Measurements from ENCODE around the gene COL21A1.
"Not testable (repeated sequence)": the region's sequence is repeated elsewhere in the genome, so short reads cannot be mapped to it uniquely, and the experiment has no call there.

The COL21A1 gene

DNA sequence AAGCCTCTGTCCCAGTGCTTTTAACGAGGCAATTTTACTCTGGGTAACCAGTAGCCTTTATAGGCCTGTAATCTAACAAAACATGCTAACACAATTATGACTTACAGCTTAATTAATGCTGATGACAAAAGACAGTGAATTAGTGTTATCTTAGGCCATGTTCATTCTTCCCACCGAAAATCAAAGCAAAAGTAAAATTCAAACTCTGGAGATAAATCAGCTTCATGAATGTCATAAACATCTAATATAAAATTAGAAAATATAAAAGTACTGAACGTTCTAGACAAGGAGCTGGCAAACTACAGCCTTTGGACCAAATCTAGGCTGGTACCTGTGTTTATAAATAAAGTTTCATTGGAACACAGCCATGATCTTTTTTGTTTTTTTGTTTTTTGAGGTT lies 18.6 kb upstream of the COL21A1 start:
- no peak overlapping the region for H2AFZ ChIP-seq (ENCODE audit: low read depth, low read length)
- H4K20me1 ChIP-seq (ENCODE audit: insufficient read depth, low read length), result no peaks in the 10 kb centered on the region
- H3K79me2 ChIP-seq (ENCODE audit: low read length), result no peaks in the 10 kb centered on the region
- H3K4me3 ChIP-seq (ENCODE audit: low read length), result no peak overlapping the region
- H3K27ac ChIP-seq (ENCODE audit: low read length), result no peak overlapping the region
- H3K27me3 ChIP-seq (ENCODE audit: low read depth, low read length), result no peaks in the 10 kb centered on the region
- no peak overlapping the region for H3K4me2 ChIP-seq (ENCODE audit: low read length)
- H3K9me3 ChIP-seq (ENCODE audit: insufficient read depth, low read length), result no peaks in the 10 kb centered on the region
- H3K9ac ChIP-seq (ENCODE audit: low read length), result no peak overlapping the region
- TF ChIP-seq CTCF (IDR thresholded peaks at IDR 0.05; ENCODE audit: low read depth, low read length) (no peak), EZH2phosphoT487 (IDR thresholded peaks at IDR 0.05; ENCODE audit: low read depth) (no peak)
- H3K36me3 ChIP-seq (replicated peaks; ENCODE audit: low read depth, low read length), result no peaks in the 10 kb centered on the region
- no peaks in the 10 kb centered on the region for H3K4me1 ChIP-seq (ENCODE audit: low read length)

DNA sequence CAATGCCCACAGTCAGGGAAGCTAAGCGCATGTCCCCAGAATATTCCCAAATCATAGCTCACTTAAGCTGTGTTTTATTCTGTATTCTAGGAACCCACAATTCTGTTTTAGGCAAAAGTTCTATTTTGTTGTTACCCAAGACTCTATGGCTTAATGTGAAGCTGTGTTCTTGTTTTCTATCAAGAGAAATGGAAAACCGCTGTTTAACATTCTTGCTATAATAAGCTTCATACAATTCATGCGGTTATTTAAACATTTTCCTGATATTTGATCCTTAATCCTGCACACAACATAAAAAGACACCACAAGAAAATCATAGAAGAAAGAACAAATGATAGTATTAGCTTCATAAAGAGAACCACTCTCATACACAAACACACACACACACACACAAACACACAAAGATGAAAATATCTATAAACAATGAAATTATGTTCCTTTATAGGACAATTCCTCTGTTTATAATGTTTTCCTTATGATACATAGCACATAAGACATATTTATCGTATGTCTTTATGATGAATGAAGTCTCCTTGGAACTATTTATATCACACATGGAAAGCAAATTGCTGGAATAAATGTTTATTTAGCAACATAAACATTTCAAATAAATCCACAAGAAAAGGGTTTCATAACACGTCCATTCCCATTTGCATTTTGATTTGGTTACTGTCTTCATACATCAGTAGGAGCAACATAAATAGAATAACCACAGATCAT lies 16.4 kb upstream of the COL21A1 start:
- H3K27me3 ChIP-seq (ENCODE audit: low read depth, low read length), result no peaks in the 10 kb centered on the region
- H3K79me2 ChIP-seq (ENCODE audit: low read length), result no peaks in the 10 kb centered on the region
- no peaks in the 10 kb centered on the region for H3K9me3 ChIP-seq (ENCODE audit: insufficient read depth, low read length)
- no peak for TF ChIP-seq EZH2phosphoT487 (IDR thresholded peaks at IDR 0.05; ENCODE audit: low read depth)
- no peak for TF ChIP-seq CTCF (IDR thresholded peaks at IDR 0.05; ENCODE audit: low read depth, low read length)
- H3K36me3 ChIP-seq (replicated peaks; ENCODE audit: low read depth, low read length), result no peaks in the 10 kb centered on the region
- no peak overlapping the region for H2AFZ ChIP-seq (ENCODE audit: low read depth, low read length)
- no peak overlapping the region for H3K27ac ChIP-seq (ENCODE audit: low read length)
- H3K9ac ChIP-seq (ENCODE audit: low read length), result no peak overlapping the region
- no peaks in the 10 kb centered on the region for H4K20me1 ChIP-seq (ENCODE audit: insufficient read depth, low read length)
- H3K4me3 ChIP-seq (ENCODE audit: low read length), result no peak overlapping the region
- H3K4me2 ChIP-seq (ENCODE audit: low read length), result no peak overlapping the region
- H3K4me1 ChIP-seq (ENCODE audit: low read length), result no peaks in the 10 kb centered on the region

- not testable (repeated sequence) for H3K27me3 ChIP-seq (ENCODE audit: low read depth, low read length); H4K20me1 ChIP-seq (ENCODE audit: insufficient read depth, low read length); H3K9ac ChIP-seq (ENCODE audit: low read length); H3K4me3 ChIP-seq (ENCODE audit: low read length); H3K4me1 ChIP-seq (ENCODE audit: low read length); H3K27ac ChIP-seq (ENCODE audit: low read length); H3K4me2 ChIP-seq (ENCODE audit: low read length); H2AFZ ChIP-seq (ENCODE audit: low read depth, low read length); H3K36me3 ChIP-seq (replicated peaks; ENCODE audit: low read depth, low read length); H3K9me3 ChIP-seq (ENCODE audit: insufficient read depth, low read length); H3K79me2 ChIP-seq (ENCODE audit: low read length)
Observed at GRCh38 chr6:56260593-56260992, 13.2 kb upstream of the COL21A1 start.

GRCh38 chr6:56259234-56260077 lies 12.1 kb upstream of the COL21A1 start:
- no peaks in the 10 kb centered on the region for H3K27me3 ChIP-seq (ENCODE audit: low read depth, low read length)
- no peak overlapping the region for H3K9ac ChIP-seq (ENCODE audit: low read length)
- TF ChIP-seq CTCF (IDR thresholded peaks at IDR 0.05; ENCODE audit: low read depth, low read length) (no peak), EZH2phosphoT487 (IDR thresholded peaks at IDR 0.05; ENCODE audit: low read depth) (no peak)
- H4K20me1 ChIP-seq (ENCODE audit: insufficient read depth, low read length), result no peaks in the 10 kb centered on the region
- H3K27ac ChIP-seq (ENCODE audit: low read length), result no peak overlapping the region
- H3K4me3 ChIP-seq (ENCODE audit: low read length), result no peak overlapping the region
- no peaks in the 10 kb centered on the region for H3K79me2 ChIP-seq (ENCODE audit: low read length)
- no peaks in the 10 kb centered on the region for H3K36me3 ChIP-seq (replicated peaks; ENCODE audit: low read depth, low read length)
- no peaks in the 10 kb centered on the region for H3K9me3 ChIP-seq (ENCODE audit: insufficient read depth, low read length)
- no peak overlapping the region for H2AFZ ChIP-seq (ENCODE audit: low read depth, low read length)
- no peaks in the 10 kb centered on the region for H3K4me1 ChIP-seq (ENCODE audit: low read length)
- no peak overlapping the region for H3K4me2 ChIP-seq (ENCODE audit: low read length)

Data from OCI-LY3 (cell line).